WTC11 (cell line): ENCODE results near the gene LOC101059915.

Source experiments
- ATAC-seq: fragments of 200-7000 bp; cut with Tn5 transposase; 2 replicates; pipeline ENCODE4 v1.10.0; 2021; ENCODE audit warnings: mild to moderate bottlenecking, moderate library complexity
- CTCF ChIA-PET: fragments of 300-600 bp; sonication (Branson Sonifier 250); formaldehyde crosslinking; loops from one replicate; lab custom pipeline; 2021; ENCODE audit warnings: antibody characterized with exemption; lab: Charles Lee
- POLR2A ChIA-PET: fragments of 350-600 bp; sonication (Branson Sonifier 250); formaldehyde crosslinking; loops from one replicate; lab custom pipeline; 2021; ENCODE audit warnings: antibody characterized with exemption; lab: Charles Lee
- DNase-seq: peaks from one replicate; pipeline ENCODE4 v3.0.0; 2021; ENCODE audit warnings: low spot score
- H3K27ac Mint-ChIP-seq: 2 replicates; pipeline ENCODE4 v1.8.0; 2021; ENCODE audit warnings: mixed read lengths
- H3K27me3 Mint-ChIP-seq: 2 replicates; pipeline ENCODE4 v1.8.0; 2021; ENCODE audit warnings: low read depth, mild to moderate bottlenecking, moderate library complexity, mixed read lengths
- H3K36me3 Mint-ChIP-seq: 2 replicates; pipeline ENCODE4 v1.8.0; 2021; ENCODE audit warnings: mixed read lengths
- H3K4me1 Mint-ChIP-seq: 2 replicates; pipeline ENCODE4 v1.8.0; 2022; ENCODE audit warnings: mixed read lengths
- H3K4me3 Mint-ChIP-seq: 2 replicates; pipeline ENCODE4 v1.8.0; 2021; ENCODE audit warnings: mild to moderate bottlenecking, moderate library complexity, mixed read lengths
- H3K9me3 Mint-ChIP-seq: 2 replicates; pipeline ENCODE4 v1.8.0; 2021; ENCODE audit warnings: mixed read lengths
- ATF2 ChIP-seq: sonication (generic); formaldehyde crosslinking; IDR thresholded peaks from 2 replicates; pipeline ENCODE4 v1.8.1; 2022; ENCODE audit warnings: low read depth, missing genetic modification reagents, borderline replicate concordance
- ATF3 ChIP-seq: sonication (generic); formaldehyde crosslinking; conservative IDR thresholded peaks from 2 replicates; pipeline ENCODE4 v1.8.1; 2022; ENCODE audit warnings: mild to moderate bottlenecking, missing genetic modification reagents
- EMX1 ChIP-seq: fragments of 250-450 bp; sonication (Bioruptor Pico); IDR thresholded peaks from 2 replicates; pipeline ENCODE4 v1.8.0; 2021; ENCODE audit warnings: mild to moderate bottlenecking
- ERG ChIP-seq: fragments of 250-450 bp; sonication (Bioruptor Pico); IDR thresholded peaks from 2 replicates; pipeline ENCODE4 v1.8.0; 2021; ENCODE audit warnings: mild to moderate bottlenecking
- ETV6 ChIP-seq: sonication (generic); formaldehyde crosslinking; IDR thresholded peaks from 2 replicates; pipeline ENCODE4 v1.8.1; 2022; ENCODE audit warnings: mild to moderate bottlenecking, missing genetic modification reagents
- FOXP1 ChIP-seq: sonication (generic); formaldehyde crosslinking; IDR thresholded peaks from 2 replicates; pipeline ENCODE4 v1.8.0; 2022; ENCODE audit warnings: missing genetic modification reagents, mild to moderate bottlenecking, moderate library complexity, borderline replicate concordance
- GRHL2 ChIP-seq: fragments of 250-450 bp; sonication (Bioruptor Pico); IDR thresholded peaks from 2 replicates; pipeline ENCODE4 v1.8.0; 2022; ENCODE audit warnings: mild to moderate bottlenecking, moderate library complexity; ENCODE audit not compliant: insufficient replicate concordance, severe bottlenecking
- JUN ChIP-seq: sonication (generic); formaldehyde crosslinking; IDR thresholded peaks from 2 replicates; pipeline ENCODE4 v1.8.0; 2023; ENCODE audit warnings: mild to moderate bottlenecking, missing genetic modification reagents
- NFYB ChIP-seq: sonication (generic); formaldehyde crosslinking; conservative IDR thresholded peaks from 2 replicates; pipeline ENCODE4 v1.8.0; 2022; ENCODE audit warnings: low read depth, missing genetic modification reagents
- NR2C2 ChIP-seq: sonication (generic); formaldehyde crosslinking; IDR thresholded peaks from 2 replicates; pipeline ENCODE4 v1.8.0; 2022; ENCODE audit warnings: mild to moderate bottlenecking, missing genetic modification reagents
- SMAD3 ChIP-seq: sonication (generic); formaldehyde crosslinking; IDR thresholded peaks from 2 replicates; pipeline ENCODE4 v1.8.0; 2022; ENCODE audit warnings: missing genetic modification reagents, mild to moderate bottlenecking, borderline replicate concordance
- SMAD4 ChIP-seq: sonication (generic); formaldehyde crosslinking; IDR thresholded peaks from 2 replicates; pipeline ENCODE4 v1.8.0; 2022; ENCODE audit warnings: mild to moderate bottlenecking, missing genetic modification reagents
- SOX15 ChIP-seq: fragments of 250-450 bp; sonication (Bioruptor Pico); IDR thresholded peaks from 2 replicates; pipeline ENCODE4 v1.9.0; 2021; ENCODE audit warnings: mild to moderate bottlenecking
- TCF7 ChIP-seq: sonication (generic); formaldehyde crosslinking; IDR thresholded peaks from 2 replicates; pipeline ENCODE4 v1.8.0; 2022; ENCODE audit warnings: mild to moderate bottlenecking, low read depth, missing genetic modification reagents, moderate library complexity
- TEAD4 ChIP-seq: sonication (generic); formaldehyde crosslinking; IDR thresholded peaks from 2 replicates; pipeline ENCODE4 v1.8.0; 2022; ENCODE audit warnings: mild to moderate bottlenecking, missing genetic modification reagents
- USF1 ChIP-seq: sonication (generic); formaldehyde crosslinking; IDR thresholded peaks from 2 replicates; pipeline ENCODE4 v1.8.0; 2022; ENCODE audit warnings: mild to moderate bottlenecking, missing genetic modification reagents
- ZBTB21 ChIP-seq: sonication (generic); formaldehyde crosslinking; IDR thresholded peaks from 2 replicates; pipeline ENCODE4 v1.8.1; 2023; ENCODE audit warnings: mild to moderate bottlenecking, missing genetic modification reagents, borderline replicate concordance
- ZNF232 ChIP-seq: sonication (generic); formaldehyde crosslinking; IDR thresholded peaks from 2 replicates; pipeline ENCODE4 v1.8.0; 2022; ENCODE audit warnings: mild to moderate bottlenecking, missing genetic modification reagents
- ZNF317 ChIP-seq: sonication (generic); formaldehyde crosslinking; IDR thresholded peaks from 2 replicates; pipeline ENCODE4 v1.8.1; 2023; ENCODE audit warnings: low read depth, mild to moderate bottlenecking, moderate library complexity, missing genetic modification reagents, borderline replicate concordance
- ZNF671 ChIP-seq: fragments of 250-450 bp; sonication (Bioruptor Pico); IDR thresholded peaks from 2 replicates; pipeline ENCODE4 v1.8.0; 2021; ENCODE audit warnings: mild to moderate bottlenecking
- TF ChIP-seq, protein P1 (sequence below): fragments of 250-450 bp; sonication (Bioruptor Pico); IDR thresholded peaks from 2 replicates; pipeline ENCODE4 v1.9.0; 2021; ENCODE audit warnings: mild to moderate bottlenecking
- TF ChIP-seq, protein P2 (sequence below): sonication (generic); formaldehyde crosslinking; IDR thresholded peaks from 2 replicates; pipeline ENCODE4 v1.8.1; 2023; ENCODE audit warnings: mild to moderate bottlenecking, missing genetic modification reagents
- TF ChIP-seq, protein P3 (sequence below): sonication (generic); formaldehyde crosslinking; IDR thresholded peaks from 2 replicates; pipeline ENCODE4 v1.8.0; 2022; ENCODE audit warnings: mild to moderate bottlenecking, missing genetic modification reagents
- TF ChIP-seq, protein P4 (sequence below): fragments of 250-450 bp; sonication (Bioruptor Pico); IDR thresholded peaks from 2 replicates; pipeline ENCODE4 v2.1.2; 2022; ENCODE audit warnings: mild to moderate bottlenecking, moderate library complexity
- TF ChIP-seq, protein P5 (sequence below): fragments of 250-450 bp; sonication (Bioruptor Pico); IDR thresholded peaks from 2 replicates; pipeline ENCODE4 v1.9.0; 2021; ENCODE audit warnings: mild to moderate bottlenecking

Gene LOC101059915

DNA sequence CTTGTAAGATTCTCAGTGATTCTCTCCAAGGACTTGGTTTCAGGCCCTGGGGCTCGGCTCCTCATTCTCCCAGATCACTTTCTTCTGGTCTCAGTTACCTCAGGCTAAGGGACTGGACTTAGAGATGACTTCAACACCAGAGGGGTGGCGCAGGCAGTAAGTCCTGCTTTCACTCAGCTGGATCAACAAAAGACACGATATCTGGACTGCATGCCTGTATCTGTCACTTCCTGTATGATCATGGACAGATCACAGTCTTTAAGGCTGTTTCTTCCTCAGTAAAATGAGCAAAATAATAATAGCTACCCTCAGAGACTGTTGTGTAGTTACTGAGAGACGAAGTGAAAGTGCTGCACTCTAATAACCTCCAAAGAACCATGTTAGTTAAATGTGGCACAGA, 29.5 kb upstream of the LOC101059915 start (continued):
- TF ChIP-seq, protein P1, sequence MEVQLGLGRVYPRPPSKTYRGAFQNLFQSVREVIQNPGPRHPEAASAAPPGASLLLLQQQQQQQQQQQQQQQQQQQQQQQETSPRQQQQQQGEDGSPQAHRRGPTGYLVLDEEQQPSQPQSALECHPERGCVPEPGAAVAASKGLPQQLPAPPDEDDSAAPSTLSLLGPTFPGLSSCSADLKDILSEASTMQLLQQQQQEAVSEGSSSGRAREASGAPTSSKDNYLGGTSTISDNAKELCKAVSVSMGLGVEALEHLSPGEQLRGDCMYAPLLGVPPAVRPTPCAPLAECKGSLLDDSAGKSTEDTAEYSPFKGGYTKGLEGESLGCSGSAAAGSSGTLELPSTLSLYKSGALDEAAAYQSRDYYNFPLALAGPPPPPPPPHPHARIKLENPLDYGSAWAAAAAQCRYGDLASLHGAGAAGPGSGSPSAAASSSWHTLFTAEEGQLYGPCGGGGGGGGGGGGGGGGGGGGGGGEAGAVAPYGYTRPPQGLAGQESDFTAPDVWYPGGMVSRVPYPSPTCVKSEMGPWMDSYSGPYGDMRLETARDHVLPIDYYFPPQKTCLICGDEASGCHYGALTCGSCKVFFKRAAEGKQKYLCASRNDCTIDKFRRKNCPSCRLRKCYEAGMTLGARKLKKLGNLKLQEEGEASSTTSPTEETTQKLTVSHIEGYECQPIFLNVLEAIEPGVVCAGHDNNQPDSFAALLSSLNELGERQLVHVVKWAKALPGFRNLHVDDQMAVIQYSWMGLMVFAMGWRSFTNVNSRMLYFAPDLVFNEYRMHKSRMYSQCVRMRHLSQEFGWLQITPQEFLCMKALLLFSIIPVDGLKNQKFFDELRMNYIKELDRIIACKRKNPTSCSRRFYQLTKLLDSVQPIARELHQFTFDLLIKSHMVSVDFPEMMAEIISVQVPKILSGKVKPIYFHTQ (CRISPR knock-in tag), result no peak

DNA sequence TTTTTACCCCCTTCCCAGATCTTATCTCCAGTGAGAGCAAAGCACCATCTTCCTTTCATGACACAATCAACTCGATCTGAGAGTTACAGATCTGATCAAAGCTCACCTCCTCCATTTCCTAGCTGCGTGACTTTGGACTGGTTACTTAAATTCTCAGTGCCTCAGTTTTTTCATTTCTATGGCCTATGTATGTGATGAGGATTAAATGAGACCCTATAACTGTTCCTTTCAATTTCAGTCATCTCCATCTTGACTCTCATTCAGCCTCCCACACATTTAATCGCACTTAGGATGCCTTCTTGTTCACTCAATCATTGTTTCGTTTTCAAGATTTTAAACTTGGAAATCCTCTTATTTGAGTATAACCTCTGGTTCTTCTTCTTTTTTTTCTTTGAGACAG, 28.9 kb upstream of the LOC101059915 start:
- H3K27ac Mint-ChIP-seq, result no peak overlapping the region
- no peak for DNase-seq
- TF ChIP-seq SMAD3 (CRISPR knock-in tag) (no peak), ZNF232 (no peak), ATF2 (CRISPR knock-in tag) (no peak), EMX1 (CRISPR knock-in tag) (no peak), ZBTB21 (no peak), NFYB (no peak), NR2C2 (CRISPR knock-in tag) (no peak), TCF7 (no peak), FOXP1 (no peak), ATF3 (CRISPR knock-in tag) (no peak)
- TF ChIP-seq, protein P2, sequence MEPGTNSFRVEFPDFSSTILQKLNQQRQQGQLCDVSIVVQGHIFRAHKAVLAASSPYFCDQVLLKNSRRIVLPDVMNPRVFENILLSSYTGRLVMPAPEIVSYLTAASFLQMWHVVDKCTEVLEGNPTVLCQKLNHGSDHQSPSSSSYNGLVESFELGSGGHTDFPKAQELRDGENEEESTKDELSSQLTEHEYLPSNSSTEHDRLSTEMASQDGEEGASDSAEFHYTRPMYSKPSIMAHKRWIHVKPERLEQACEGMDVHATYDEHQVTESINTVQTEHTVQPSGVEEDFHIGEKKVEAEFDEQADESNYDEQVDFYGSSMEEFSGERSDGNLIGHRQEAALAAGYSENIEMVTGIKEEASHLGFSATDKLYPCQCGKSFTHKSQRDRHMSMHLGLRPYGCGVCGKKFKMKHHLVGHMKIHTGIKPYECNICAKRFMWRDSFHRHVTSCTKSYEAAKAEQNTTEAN (CRISPR knock-in tag), result no peak
- TF ChIP-seq, protein P3, sequence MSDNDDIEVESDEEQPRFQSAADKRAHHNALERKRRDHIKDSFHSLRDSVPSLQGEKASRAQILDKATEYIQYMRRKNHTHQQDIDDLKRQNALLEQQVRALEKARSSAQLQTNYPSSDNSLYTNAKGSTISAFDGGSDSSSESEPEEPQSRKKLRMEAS, result no peak
- TF ChIP-seq, protein P4, sequence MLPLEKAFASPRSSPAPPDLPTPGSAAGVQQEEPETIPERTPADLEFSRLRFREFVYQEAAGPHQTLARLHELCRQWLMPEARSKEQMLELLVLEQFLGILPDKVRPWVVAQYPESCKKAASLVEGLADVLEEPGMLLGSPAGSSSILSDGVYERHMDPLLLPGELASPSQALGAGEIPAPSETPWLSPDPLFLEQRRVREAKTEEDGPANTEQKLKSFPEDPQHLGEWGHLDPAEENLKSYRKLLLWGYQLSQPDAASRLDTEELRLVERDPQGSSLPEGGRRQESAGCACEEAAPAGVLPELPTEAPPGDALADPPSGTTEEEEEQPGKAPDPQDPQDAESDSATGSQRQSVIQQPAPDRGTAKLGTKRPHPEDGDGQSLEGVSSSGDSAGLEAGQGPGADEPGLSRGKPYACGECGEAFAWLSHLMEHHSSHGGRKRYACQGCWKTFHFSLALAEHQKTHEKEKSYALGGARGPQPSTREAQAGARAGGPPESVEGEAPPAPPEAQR, result no peak
- H3K9me3 Mint-ChIP-seq, result no peaks in the 10 kb centered on the region
- no peak for ATAC-seq
- H3K4me3 Mint-ChIP-seq, result no peak overlapping the region
- POLR2A ChIA-PET, result no interaction called here
- CTCF ChIA-PET, result no interaction called here
- no peaks in the 10 kb centered on the region for H3K27me3 Mint-ChIP-seq
- H3K36me3 Mint-ChIP-seq, result no peaks in the 10 kb centered on the region
- no peaks in the 10 kb centered on the region for H3K4me1 Mint-ChIP-seq

DNA sequence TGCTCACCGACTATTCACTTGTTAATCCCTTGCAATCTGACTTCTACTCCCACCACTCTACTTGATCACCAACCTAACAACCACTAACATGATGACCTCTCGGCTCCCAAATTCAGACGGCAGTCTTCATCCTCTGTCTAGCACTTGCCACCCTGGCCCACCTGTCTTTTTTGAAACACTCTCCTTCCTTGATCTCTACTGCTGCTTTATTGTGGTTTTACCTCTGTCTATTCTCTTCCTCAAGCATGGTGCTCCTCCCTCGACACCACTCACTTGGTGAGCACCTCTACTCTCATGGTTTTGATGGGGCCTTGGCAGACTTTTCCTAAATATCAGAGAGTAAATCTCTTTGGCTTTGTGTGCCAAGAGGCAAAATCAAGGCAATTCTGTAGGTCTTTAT, 27.3 kb upstream of the LOC101059915 start:
- POLR2A ChIA-PET, result no interaction called here
- Mint-ChIP-seq H3K27ac (no peak overlapping the region), H3K27me3 (no peaks in the 10 kb centered on the region), H3K4me1 (no peaks in the 10 kb centered on the region), H3K9me3 (no peaks in the 10 kb centered on the region), H3K36me3 (no peaks in the 10 kb centered on the region), H3K4me3 (no peak overlapping the region)
- no peak for ATAC-seq
- CTCF ChIA-PET, result no interaction called here
- no peak for DNase-seq
- no peak for TF ChIP-seq ZNF671 (CRISPR knock-in tag)
- no peak for TF ChIP-seq SOX15
- TF ChIP-seq TEAD4 (CRISPR knock-in tag), result no peak
- TF ChIP-seq SMAD4 (CRISPR knock-in tag), result no peak
- TF ChIP-seq GRHL2 (CRISPR knock-in tag), result no peak
- TF ChIP-seq JUN, result no peak
- TF ChIP-seq, protein P5, sequence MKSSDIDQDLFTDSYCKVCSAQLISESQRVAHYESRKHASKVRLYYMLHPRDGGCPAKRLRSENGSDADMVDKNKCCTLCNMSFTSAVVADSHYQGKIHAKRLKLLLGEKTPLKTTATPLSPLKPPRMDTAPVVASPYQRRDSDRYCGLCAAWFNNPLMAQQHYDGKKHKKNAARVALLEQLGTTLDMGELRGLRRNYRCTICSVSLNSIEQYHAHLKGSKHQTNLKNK (CRISPR knock-in tag), result no peak
- TF ChIP-seq USF1 (CRISPR knock-in tag), result no peak
- TF ChIP-seq ETV6 (CRISPR knock-in tag), result no peak
- TF ChIP-seq ERG, result no peak
- TF ChIP-seq ZNF317 (CRISPR knock-in tag), result no peak
